H9 (cell line): ENCODE measurements around the gene IL17F. TPM values are rescaled to one million over a fixed set of nuclear protein-coding genes. Genes with fewer than 3 reads are reported as not detected.

ENCODE experiments used
- DNase-seq: peaks from one replicate; pipeline ENCODE4 v3.0.0-alpha.2; 2017
- H2AFZ ChIP-seq: one replicate; pipeline ENCODE4 v1.6.1; 2013; ENCODE audit warnings: mild to moderate bottlenecking, low read length, control low read depth, moderate library complexity
- H2AK5ac ChIP-seq: 2 replicates; pipeline ENCODE4 v1.6.1; 2013; ENCODE audit warnings: low read length, control low read depth, mixed read lengths; ENCODE audit not compliant: insufficient read length
- H2BK120ac ChIP-seq: one replicate; pipeline ENCODE4 v1.6.1; 2013; ENCODE audit warnings: low read depth, mild to moderate bottlenecking, low read length, control low read depth, inconsistent platforms; ENCODE audit not compliant: poor library complexity, severe bottlenecking
- H2BK12ac ChIP-seq: 2 replicates; pipeline ENCODE4 v1.6.1; 2013; ENCODE audit warnings: low read length, control low read depth, mixed read lengths, low read depth; ENCODE audit not compliant: insufficient read length
- H2BK15ac ChIP-seq: 2 replicates; pipeline ENCODE4 v1.6.1; 2013; ENCODE audit warnings: low read depth, low read length, control low read depth
- H2BK20ac ChIP-seq: one replicate; pipeline ENCODE4 v1.6.1; 2013; ENCODE audit warnings: low read depth, mild to moderate bottlenecking, low read length, control low read depth, inconsistent platforms; ENCODE audit not compliant: poor library complexity, severe bottlenecking
- H2BK5ac ChIP-seq: 2 replicates; pipeline ENCODE4 v1.6.1; 2013; ENCODE audit warnings: low read length, control low read depth, mixed read lengths; ENCODE audit not compliant: insufficient read length
- H3K14ac ChIP-seq: 2 replicates; pipeline ENCODE4 v1.6.1; 2013; ENCODE audit warnings: low read length, control low read depth; ENCODE audit not compliant: insufficient read depth
- H3K18ac ChIP-seq: 2 replicates; pipeline ENCODE4 v1.6.1; 2013; ENCODE audit warnings: low read depth, mild to moderate bottlenecking, mixed read lengths, low read length, control low read depth; ENCODE audit not compliant: insufficient read length
- H3K23ac ChIP-seq: 2 replicates; pipeline ENCODE4 v1.6.1; 2013; ENCODE audit warnings: low read length, control low read depth, mixed read lengths, low read depth; ENCODE audit not compliant: insufficient read length
- H3K23me2 ChIP-seq: 2 replicates; pipeline ENCODE4 v1.6.1; 2013; ENCODE audit warnings: low read depth, mild to moderate bottlenecking, mixed read lengths, low read length, control low read depth; ENCODE audit not compliant: insufficient read length, poor library complexity, severe bottlenecking
- H3K27ac ChIP-seq: 2 replicates; pipeline ENCODE4 v1.5.1; 2013; ENCODE audit warnings: low read length, control low read depth, mixed read lengths, low read depth; ENCODE audit not compliant: insufficient read length
- H3K27me3 ChIP-seq: 2 replicates; pipeline ENCODE4 v1.6.1; 2013; ENCODE audit warnings: low read length, control low read depth, inconsistent platforms; ENCODE audit not compliant: insufficient read depth
- H3K4ac ChIP-seq: 2 replicates; pipeline ENCODE4 v1.6.1; 2013; ENCODE audit warnings: low read depth, mild to moderate bottlenecking, control low read depth, inconsistent platforms, low read length, moderate library complexity
- H3K4me1 ChIP-seq: 2 replicates; pipeline ENCODE4 v1.6.1; 2013; ENCODE audit warnings: low read length, control low read depth, inconsistent platforms; ENCODE audit not compliant: insufficient read depth
- H3K4me2 ChIP-seq: 2 replicates; pipeline ENCODE4 v1.6.1; 2013; ENCODE audit warnings: low read length, control low read depth, mixed read lengths; ENCODE audit not compliant: insufficient read length, insufficient read depth
- H3K56ac ChIP-seq: 2 replicates; pipeline ENCODE4 v1.6.1; 2013; ENCODE audit warnings: low read depth, mild to moderate bottlenecking, mixed read lengths, low read length, control low read depth; ENCODE audit not compliant: insufficient read length
- H3K79me1 ChIP-seq: 2 replicates; pipeline ENCODE4 v1.6.1; 2013; ENCODE audit warnings: low read depth, mild to moderate bottlenecking, moderate library complexity, low read length, control low read depth, inconsistent platforms; ENCODE audit not compliant: insufficient read depth, poor library complexity, severe bottlenecking
- H3K79me2 ChIP-seq: 2 replicates; pipeline ENCODE4 v1.6.1; 2013; ENCODE audit warnings: low read length, control low read depth, inconsistent platforms; ENCODE audit not compliant: insufficient read depth
- H3K9ac ChIP-seq: 2 replicates; pipeline ENCODE4 v1.6.1; 2013; ENCODE audit warnings: low read length, control low read depth, mixed read lengths; ENCODE audit not compliant: insufficient read length; ENCODE audit errors: extremely low read depth
- H3K9me3 ChIP-seq: one replicate; pipeline ENCODE4 v1.6.1; 2013; ENCODE audit warnings: low read depth, low read length, inconsistent platforms; ENCODE audit not compliant: control insufficient read depth
- H3T11ph ChIP-seq: one replicate; pipeline ENCODE4 v1.6.1; 2013; ENCODE audit warnings: mild to moderate bottlenecking, low read length, control low read depth, inconsistent platforms
- H4K20me1 ChIP-seq: one replicate; pipeline ENCODE4 v1.6.1; 2013; ENCODE audit not compliant: control insufficient read depth, insufficient read length, insufficient read depth
- H4K5ac ChIP-seq: 2 replicates; pipeline ENCODE4 v1.6.1; 2013; ENCODE audit warnings: low read depth, mild to moderate bottlenecking, mixed read lengths, low read length, control low read depth; ENCODE audit not compliant: insufficient read length
- H4K8ac ChIP-seq: replicated peaks from 2 replicates; pipeline ENCODE4 v1.6.1; 2013; ENCODE audit warnings: low read length, control low read depth, mixed read lengths, low read depth; ENCODE audit not compliant: insufficient read length
- H4K91ac ChIP-seq: 2 replicates; pipeline ENCODE4 v1.6.1; 2013; ENCODE audit warnings: low read depth, mild to moderate bottlenecking, moderate library complexity, mixed read lengths, low read length, control low read depth; ENCODE audit not compliant: insufficient read length
- H3K27ac Mint-ChIP-seq, 3 experiments: 2 replicates in 2 of 3; 3 replicates in 1 of 3; pipeline ENCODE4 v1.8.0; 2020 to 2021; ENCODE audit warnings: mixed read lengths in 3 of 3, mild to moderate bottlenecking in 1 of 3, moderate library complexity in 1 of 3
- H3K27me3 Mint-ChIP-seq: 2 replicates; pipeline ENCODE4 v1.8.0; 2021; ENCODE audit warnings: low read depth, mild to moderate bottlenecking, moderate library complexity, mixed read lengths
- H3K36me3 Mint-ChIP-seq, 3 experiments: 2 replicates in 2 of 3; 3 replicates in 1 of 3; pipeline ENCODE4 v1.8.0; 2020 to 2021; ENCODE audit warnings: low read depth in 3 of 3, mixed read lengths in 3 of 3; ENCODE audit not compliant: insufficient read depth in 1 of 3
- H3K4me1 Mint-ChIP-seq, 2 experiments: 2 replicates each; pipeline ENCODE4 v1.8.0; 2020; ENCODE audit warnings: mixed read lengths in 2 of 2
- H3K4me3 Mint-ChIP-seq, 2 experiments: 2 replicates in 1 of 2; 3 replicates in 1 of 2; pipeline ENCODE4 v1.8.0; 2020 to 2021; ENCODE audit warnings: mild to moderate bottlenecking in 2 of 2, mixed read lengths in 2 of 2, moderate library complexity in 1 of 2
- H3K9me3 Mint-ChIP-seq, 2 experiments: 2 replicates in 1 of 2; 3 replicates in 1 of 2; pipeline ENCODE4 v1.8.0; 2020; ENCODE audit warnings: mild to moderate bottlenecking in 2 of 2, mixed read lengths in 2 of 2, moderate library complexity in 1 of 2
- WGBS: extraction: QIAGEN DNeasy Blood & Tissue Kit; methylation state at CpG from one replicate; pipeline ENCODE4 v1.1.7; 2013; ENCODE audit warnings: missing lambda C conversion rate, low lambda C conversion rate, mixed read lengths; ENCODE audit not compliant: insufficient read length; ENCODE audit errors: extremely low coverage; 5-methylcytosine and 5-hydroxymethylcytosine counted together
- total RNA-seq: library from RNA; stranded (reverse); gene quantifications from 2 replicates; pipeline ENCODE4 v1.2.1, GENCODE V29; 2021
- TF ChIP-seq, protein P1 (sequence below): fragments of 200-600 bp; sonication (generic); conservative IDR thresholded peaks from 3 replicates; pipeline ENCODE4 v1.8.0; 2021; ENCODE audit warnings: antibody characterized with exemption, mild to moderate bottlenecking

The IL17F gene
- total RNA-seq, 1 experiment from 2014 or later: not detected

DNA sequence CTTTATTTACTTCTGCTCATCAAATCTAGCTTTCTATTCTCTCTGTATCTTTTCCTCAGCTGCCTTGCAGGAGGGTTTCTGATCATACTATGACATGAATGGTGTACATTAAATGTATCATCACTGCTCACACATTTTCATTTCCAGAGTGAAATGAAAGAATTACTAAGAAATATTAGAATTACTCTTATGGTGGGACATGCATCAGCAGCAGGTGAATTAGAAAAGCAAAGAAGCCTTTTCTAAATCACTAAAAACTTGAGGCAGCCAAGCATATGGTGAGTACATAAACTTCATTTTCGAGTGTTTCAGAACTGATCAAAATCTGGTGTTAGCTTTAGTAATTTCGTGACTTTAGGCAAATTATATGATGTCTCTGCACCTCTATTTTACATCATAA, 34.5 kb downstream of the IL17F start:
- Histone ChIP-seq H4K8ac (no peak overlapping the region), H2BK12ac (no peak overlapping the region), H2AK5ac (no peak overlapping the region), H3K14ac (no peak overlapping the region), H2AFZ (no peak overlapping the region), H3K4me1 (no peaks in the 10 kb centered on the region), H3K56ac (no peak overlapping the region), H3K79me1 (no peaks in the 10 kb centered on the region), H3K4me2 (no peak overlapping the region), H2BK15ac (no peak overlapping the region), H3K9me3 (no peaks in the 10 kb centered on the region), H4K5ac (no peak overlapping the region), H3K23me2 (no peaks in the 10 kb centered on the region), H4K20me1 (no peaks in the 10 kb centered on the region), H3T11ph (no peak overlapping the region), H3K9ac (no peak overlapping the region), H2BK20ac (no peak overlapping the region), H2BK5ac (no peak overlapping the region), H4K91ac (no peak overlapping the region), H3K79me2 (no peaks in the 10 kb centered on the region), H3K23ac (no peak overlapping the region), H2BK120ac (no peak overlapping the region), H3K4ac (no peak overlapping the region), H3K27ac (no peak overlapping the region), H3K27me3 (no peaks in the 10 kb centered on the region), H3K18ac (no peak overlapping the region)
- TF ChIP-seq, protein P1, sequence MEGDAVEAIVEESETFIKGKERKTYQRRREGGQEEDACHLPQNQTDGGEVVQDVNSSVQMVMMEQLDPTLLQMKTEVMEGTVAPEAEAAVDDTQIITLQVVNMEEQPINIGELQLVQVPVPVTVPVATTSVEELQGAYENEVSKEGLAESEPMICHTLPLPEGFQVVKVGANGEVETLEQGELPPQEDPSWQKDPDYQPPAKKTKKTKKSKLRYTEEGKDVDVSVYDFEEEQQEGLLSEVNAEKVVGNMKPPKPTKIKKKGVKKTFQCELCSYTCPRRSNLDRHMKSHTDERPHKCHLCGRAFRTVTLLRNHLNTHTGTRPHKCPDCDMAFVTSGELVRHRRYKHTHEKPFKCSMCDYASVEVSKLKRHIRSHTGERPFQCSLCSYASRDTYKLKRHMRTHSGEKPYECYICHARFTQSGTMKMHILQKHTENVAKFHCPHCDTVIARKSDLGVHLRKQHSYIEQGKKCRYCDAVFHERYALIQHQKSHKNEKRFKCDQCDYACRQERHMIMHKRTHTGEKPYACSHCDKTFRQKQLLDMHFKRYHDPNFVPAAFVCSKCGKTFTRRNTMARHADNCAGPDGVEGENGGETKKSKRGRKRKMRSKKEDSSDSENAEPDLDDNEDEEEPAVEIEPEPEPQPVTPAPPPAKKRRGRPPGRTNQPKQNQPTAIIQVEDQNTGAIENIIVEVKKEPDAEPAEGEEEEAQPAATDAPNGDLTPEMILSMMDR: no peak
- Mint-ChIP-seq H3K36me3 (peaks cover 0 to 4% (median 3%) of the 10 kb centered on the region in 3 experiments; a peak in 2 of 7 replicates), H3K9me3 (peaks cover 3 to 11% of the 10 kb centered on the region in 2 experiments; a peak in 4 of 5 replicates), H3K4me1 (peaks cover 7 to 9% of the 10 kb centered on the region in 2 experiments; a peak in 3 of 4 replicates), H3K4me3 (no peak overlapping the region), H3K27ac (no peak overlapping the region), H3K27me3 (no peaks in the 10 kb centered on the region; the same call in 1 of the 2 replicates)
- no peak for DNase-seq
- no CpG with 5 or more reads among the region's 2 CpGs for WGBS
